SK-N-SH treated with all-trans-retinoic acid at 6 μM for 48 hours (cell line): ENCODE measurements around the gene B3GALT6.

Experiments
- ATAC-seq: fragments of 200-7000 bp; cut with Tn5 transposase; 3 replicates; pipeline ENCODE4 v1.9.1; 2020; ENCODE audit warnings: mild to moderate bottlenecking, moderate library complexity
- ARNTL ChIP-seq: fragments of 450-650 bp; formaldehyde crosslinking; IDR thresholded peaks from 2 replicates; pipeline ENCODE4 v1.5.0; 2020; ENCODE audit warnings: low read depth, mild to moderate bottlenecking, moderate library complexity, borderline replicate concordance
- CREB5 ChIP-seq: fragments of 250-450 bp; sonication (Bioruptor Pico); IDR thresholded peaks from 2 replicates; pipeline ENCODE4 v1.5.1; 2020; ENCODE audit warnings: low read depth, mild to moderate bottlenecking, moderate library complexity
- CSDC2 ChIP-seq: fragments of 250-450 bp; sonication (Bioruptor Pico); IDR thresholded peaks from 2 replicates; pipeline ENCODE4 v1.5.0; 2020; ENCODE audit warnings: mild to moderate bottlenecking, moderate library complexity
- CSRNP3 ChIP-seq: fragments of 250-450 bp; sonication (Bioruptor Pico); IDR thresholded peaks from 2 replicates; pipeline ENCODE4 v1.5.1; 2021; ENCODE audit warnings: mild to moderate bottlenecking, moderate library complexity
- ESRRG ChIP-seq: fragments of 250-450 bp; sonication (Bioruptor Pico); IDR thresholded peaks from 2 replicates; pipeline ENCODE4 v1.6.1; 2021; ENCODE audit warnings: mild to moderate bottlenecking
- ISL1 ChIP-seq: fragments of 250-450 bp; sonication (Bioruptor Pico); IDR thresholded peaks from 2 replicates; pipeline ENCODE4 v2.1.2; 2022; ENCODE audit warnings: mild to moderate bottlenecking, moderate library complexity
- OSR1 ChIP-seq: fragments of 250-450 bp; sonication (Bioruptor Pico); IDR thresholded peaks from 2 replicates; pipeline ENCODE4 v1.8.0; 2022; ENCODE audit warnings: moderate library complexity, mild to moderate bottlenecking, inconsistent platforms
- POU6F1 ChIP-seq: fragments of 250-450 bp; sonication (Bioruptor Pico); IDR thresholded peaks from 2 replicates; pipeline ENCODE4 v1.8.0; 2021; ENCODE audit warnings: low read depth, mild to moderate bottlenecking, moderate library complexity, borderline replicate concordance
- PPARA ChIP-seq: fragments of 250-450 bp; sonication (Bioruptor Pico); IDR thresholded peaks from 2 replicates; pipeline ENCODE4 v1.5.0; 2020; ENCODE audit warnings: mild to moderate bottlenecking, borderline replicate concordance
- RARB ChIP-seq: fragments of 250-450 bp; sonication (Bioruptor Pico); IDR thresholded peaks from 2 replicates; pipeline ENCODE4 v1.8.0; 2021; ENCODE audit warnings: mild to moderate bottlenecking, moderate library complexity
- TOX ChIP-seq: fragments of 250-450 bp; sonication (Bioruptor Pico); IDR thresholded peaks from 2 replicates; pipeline ENCODE4 v1.8.0; 2021; ENCODE audit warnings: mild to moderate bottlenecking, moderate library complexity, borderline replicate concordance
- TSHZ2 ChIP-seq: fragments of 250-450 bp; sonication (Bioruptor Pico); IDR thresholded peaks from 2 replicates; pipeline ENCODE4 v1.5.0; 2020; ENCODE audit warnings: mild to moderate bottlenecking, moderate library complexity
- ZC3H10 ChIP-seq: fragments of 250-450 bp; sonication (Bioruptor Pico); IDR thresholded peaks from 2 replicates; pipeline ENCODE4 v1.5.1; 2021; ENCODE audit warnings: mild to moderate bottlenecking, moderate library complexity
- ZFP3 ChIP-seq: fragments of 250-450 bp; sonication (Bioruptor Pico); IDR thresholded peaks from 2 replicates; pipeline ENCODE4 v1.5.0; 2020; ENCODE audit warnings: mild to moderate bottlenecking, moderate library complexity
- ZNF70 ChIP-seq: fragments of 450-650 bp; formaldehyde crosslinking; IDR thresholded peaks from 2 replicates; pipeline ENCODE4 v1.5.0; 2020; ENCODE audit warnings: mild to moderate bottlenecking, moderate library complexity

The B3GALT6 gene

GRCh38 chr1:1197551-1198422 lies 34.2 kb upstream of the B3GALT6 start:
- TF ChIP-seq POU6F1 (CRISPR knock-in tag) (no peak), ESRRG (no peak), TOX (CRISPR knock-in tag) (no peak), ZNF70 (no peak), RARB (CRISPR knock-in tag) (no peak), CSRNP3 (CRISPR knock-in tag) (no peak), OSR1 (no peak), ZFP3 (CRISPR knock-in tag) (no peak), TSHZ2 (CRISPR knock-in tag) (no peak)
- no peak for ATAC-seq

GRCh38 chr1:1198423-1199140 lies 33.5 kb upstream of the B3GALT6 start:
- peak; percentile 26 for ATAC-seq

More at GRCh38 chr1:1198423-1199140, 33.5 kb upstream of the B3GALT6 start:
- no peak for TF ChIP-seq ARNTL (CRISPR knock-in tag)
- no peak for TF ChIP-seq ZNF70
- no peak for TF ChIP-seq CREB5 (CRISPR knock-in tag)
- no peak for TF ChIP-seq CSDC2 (CRISPR knock-in tag)
- TF ChIP-seq PPARA (CRISPR knock-in tag): no peak
- no peak for TF ChIP-seq POU6F1 (CRISPR knock-in tag)
- TF ChIP-seq ISL1 (CRISPR knock-in tag): no peak
- TF ChIP-seq TOX (CRISPR knock-in tag): no peak
- no peak for TF ChIP-seq ZC3H10 (CRISPR knock-in tag)
- no peak for TF ChIP-seq CSRNP3 (CRISPR knock-in tag)
